Measurements from ENCODE around the gene BCL3. TPM values are rescaled to one million over a fixed set of nuclear protein-coding genes. Genes with fewer than 3 reads are reported as not detected.

The BCL3 gene
- polyA plus RNA-seq, 1 donor: 11.6 TPM

- no peak for DNase-seq (ENCODE audit: low read depth)
These were observed 43.8 kb downstream of the BCL3 start for GRCh38 chr19:44792281-44792680.

- DNase-seq (ENCODE audit: low read depth): no peak
These were observed 46.1 kb downstream of the BCL3 start for GRCh38 chr19:44794610-44795009.

- DNase-seq (ENCODE audit: low read depth): no peak
These were observed 47.0 kb downstream of the BCL3 start for GRCh38 chr19:44795398-44795987.

GRCh38 chr19:44796701-44797115 is 48.2 kb downstream of the BCL3 start:
- no peak for DNase-seq (ENCODE audit: low read depth)

GRCh38 chr19:44799627-44800346 is 51.3 kb downstream of the BCL3 start:
- no peak for DNase-seq (ENCODE audit: low read depth)

- DNase-seq (ENCODE audit: low read depth): no peak
These were observed 52.0 kb downstream of the BCL3 start for GRCh38 chr19:44800461-44800860.

GRCh38 chr19:44803442-44804428 is 55.2 kb downstream of the BCL3 start:
- DNase-seq (ENCODE audit: low read depth): no peak

GRCh38 chr19:44806291-44806690 is 57.8 kb downstream of the BCL3 start:
- DNase-seq (ENCODE audit: low read depth): no peak

- DNase-seq (ENCODE audit: low read depth): no peak
These were observed 58.7 kb downstream of the BCL3 start for GRCh38 chr19:44807162-44807561.

- DNase-seq (ENCODE audit: low read depth): no peak
These were observed 59.3 kb downstream of the BCL3 start for GRCh38 chr19:44807652-44808462.

- DNase-seq (ENCODE audit: low read depth): no peak
These were observed 60.2 kb downstream of the BCL3 start, which contains the start of gene BCAM for GRCh38 chr19:44808463-44809371. TSS of gene BCAM (plus strand) at chr19:44809103. CDS start at chr19:44809125, 22 bp downstream.

Other genes starting within 250 kb of the BCL3 start
- gene ZNF180, start 248.2 kb upstream of the BCL3 start, polyA plus RNA-seq (ENCODE audit: insufficient read length): 6.4 TPM
- gene CEACAM20, start 219.0 kb upstream of the BCL3 start, polyA plus RNA-seq (ENCODE audit: insufficient read length): not detected
- not detected for gene IGSF23, start 135.1 kb upstream of the BCL3 start, polyA plus RNA-seq (ENCODE audit: insufficient read length)
- 19.6 TPM for gene PVR, start 104.8 kb upstream of the BCL3 start, polyA plus RNA-seq (ENCODE audit: insufficient read length)
- gene CEACAM19, start 77.2 kb upstream of the BCL3 start, polyA plus RNA-seq (ENCODE audit: insufficient read length): 8.0 TPM
- 0.37 TPM for gene CEACAM16, start 49.6 kb upstream of the BCL3 start, polyA plus RNA-seq (ENCODE audit: insufficient read length)
- gene CBLC, start 29.2 kb downstream of the BCL3 start, polyA plus RNA-seq (ENCODE audit: insufficient read length): not detected
- 201 TPM for gene BCAM, start 60.4 kb downstream of the BCL3 start, polyA plus RNA-seq (ENCODE audit: insufficient read length)
- gene NECTIN2, start 97.6 kb downstream of the BCL3 start, polyA plus RNA-seq (ENCODE audit: insufficient read length): 44.1 TPM
- 35.1 TPM for gene TOMM40, start 142.5 kb downstream of the BCL3 start, polyA plus RNA-seq (ENCODE audit: insufficient read length)
- 41.6 TPM for gene APOE, start 157.1 kb downstream of the BCL3 start, polyA plus RNA-seq (ENCODE audit: insufficient read length)
- gene APOC1, start 165.9 kb downstream of the BCL3 start, polyA plus RNA-seq (ENCODE audit: insufficient read length): 19.6 TPM
- not detected for gene APOC4, start 193.5 kb downstream of the BCL3 start, polyA plus RNA-seq (ENCODE audit: insufficient read length)
- gene APOC2, start 197.3 kb downstream of the BCL3 start, polyA plus RNA-seq (ENCODE audit: insufficient read length): not detected
- gene CLPTM1, start 206.7 kb downstream of the BCL3 start, polyA plus RNA-seq (ENCODE audit: insufficient read length): 52.5 TPM

All from forelimb muscle (tissue), 1 donor.